Mesenchymal stem cell (in vitro differentiated cells and primary cell): ENCODE data around the gene IL18R1.

ENCODE experiments used
- DNase-seq: peaks from one replicate; pipeline ENCODE4 v3.0.0-alpha.2; 2013
- H2AFZ ChIP-seq: one replicate; pipeline ENCODE4 v1.6.1; 2013; ENCODE audit warnings: low read depth, mild to moderate bottlenecking, control low read depth, inconsistent platforms, low read length, moderate library complexity
- H2AK5ac ChIP-seq: 2 replicates; pipeline ENCODE4 v1.6.1; 2013; ENCODE audit warnings: low read length, moderate library complexity, mild to moderate bottlenecking, inconsistent platforms; ENCODE audit not compliant: severe bottlenecking
- H2BK120ac ChIP-seq: one replicate; pipeline ENCODE4 v1.6.1; 2013; ENCODE audit warnings: low read depth, mild to moderate bottlenecking, inconsistent platforms, low read length, moderate library complexity
- H2BK12ac ChIP-seq, 2 experiments: one replicate each; pipeline ENCODE4 v1.6.1; 2013; ENCODE audit warnings: inconsistent platforms in 2 of 2, low read length in 2 of 2, mild to moderate bottlenecking in 2 of 2, moderate library complexity in 2 of 2, control low read depth in 1 of 2
- H2BK15ac ChIP-seq: one replicate; pipeline ENCODE4 v1.6.1; 2013; ENCODE audit warnings: mild to moderate bottlenecking, low read depth, inconsistent platforms; ENCODE audit not compliant: poor library complexity, severe bottlenecking
- H2BK5ac ChIP-seq: 2 replicates; pipeline ENCODE4 v1.6.1; 2013; ENCODE audit warnings: low read depth, mild to moderate bottlenecking, low read length, control low read depth, inconsistent platforms; ENCODE audit not compliant: poor library complexity, severe bottlenecking
- H3K14ac ChIP-seq, 2 experiments: one replicate each; pipeline ENCODE4 v1.6.1; 2013; ENCODE audit warnings: inconsistent platforms in 2 of 2, low read length in 2 of 2, control low read depth in 1 of 2, mild to moderate bottlenecking in 1 of 2, moderate library complexity in 1 of 2
- H3K18ac ChIP-seq, 2 experiments: one replicate each; pipeline ENCODE4 v1.6.1; 2013; ENCODE audit warnings: inconsistent platforms in 2 of 2, low read length in 2 of 2, control low read depth in 1 of 2, low read depth in 1 of 2, mild to moderate bottlenecking in 1 of 2
- H3K23ac ChIP-seq, 2 experiments: one replicate each; pipeline ENCODE4 v1.6.1; 2013; ENCODE audit warnings: inconsistent platforms in 2 of 2, low read length in 2 of 2, mild to moderate bottlenecking in 2 of 2, moderate library complexity in 2 of 2, control low read depth in 1 of 2
- H3K27ac ChIP-seq: 2 replicates; pipeline ENCODE4 v1.5.1; 2013; ENCODE audit warnings: mild to moderate bottlenecking, moderate library complexity, low read length, control low read depth, inconsistent platforms; ENCODE audit not compliant: poor library complexity, severe bottlenecking
- H3K27me3 ChIP-seq, 2 experiments: 2 replicates each; pipeline versions ENCODE4 v1.6.1 to v1.7.0; 2013; ENCODE audit warnings: low read length in 2 of 2, mild to moderate bottlenecking in 2 of 2, moderate library complexity in 2 of 2, control low read depth in 1 of 2, inconsistent platforms in 1 of 2; ENCODE audit not compliant: control insufficient read depth in 1 of 2, insufficient read depth in 1 of 2
- H3K36me3 ChIP-seq, 2 experiments: 2 replicates each; pipeline versions ENCODE4 v1.6.1 to v1.7.0; 2013; ENCODE audit warnings: low read length in 2 of 2, control low read depth in 1 of 2, inconsistent platforms in 1 of 2, low read depth in 1 of 2, mild to moderate bottlenecking in 1 of 2; ENCODE audit not compliant: insufficient read depth in 2 of 2, control insufficient read depth in 1 of 2
- H3K4ac ChIP-seq, 2 experiments: one replicate each; pipeline ENCODE4 v1.6.1; 2013; ENCODE audit warnings: inconsistent platforms in 2 of 2, low read length in 2 of 2, mild to moderate bottlenecking in 2 of 2, moderate library complexity in 2 of 2, control low read depth in 1 of 2, low read depth in 1 of 2
- H3K4me1 ChIP-seq: 2 replicates; pipeline ENCODE4 v1.6.1; 2013; ENCODE audit warnings: low read depth, low read length, control low read depth; ENCODE audit not compliant: control insufficient read depth, insufficient read depth
- H3K4me2 ChIP-seq: 2 replicates; pipeline ENCODE4 v1.6.1; 2013; ENCODE audit warnings: low read length, mild to moderate bottlenecking, inconsistent platforms; ENCODE audit not compliant: poor library complexity, severe bottlenecking
- H3K4me3 ChIP-seq, 2 experiments: 2 replicates each; pipeline versions ENCODE4 v1.5.1 to v1.7.0; 2013; ENCODE audit warnings: low read length in 2 of 2, mild to moderate bottlenecking in 2 of 2, control low read depth in 1 of 2, low read depth in 1 of 2; ENCODE audit not compliant: insufficient read depth in 1 of 2
- H3K79me1 ChIP-seq: replicated peaks from 2 replicates; pipeline ENCODE4 v1.6.1; 2013; ENCODE audit warnings: mild to moderate bottlenecking, control low read depth, low read length, inconsistent platforms; ENCODE audit not compliant: poor library complexity, severe bottlenecking
- H3K9ac ChIP-seq: 2 replicates; pipeline ENCODE4 v1.7.0; 2013; ENCODE audit warnings: mild to moderate bottlenecking, low read length, moderate library complexity
- H3K9me3 ChIP-seq: 2 replicates; pipeline ENCODE4 v1.7.0; 2013; ENCODE audit warnings: mild to moderate bottlenecking, low read length; ENCODE audit not compliant: control insufficient read depth
- H4K8ac ChIP-seq: one replicate; pipeline ENCODE4 v1.6.1; 2013; ENCODE audit warnings: inconsistent platforms, mild to moderate bottlenecking, low read length, moderate library complexity
- H4K91ac ChIP-seq: one replicate; pipeline ENCODE4 v1.6.1; 2013; ENCODE audit warnings: mild to moderate bottlenecking, low read length, inconsistent platforms
- WGBS: methylation state at CpG from one replicate; pipeline ENCODE4 v1.1.7; 2013; ENCODE audit warnings: mixed read lengths; 5-methylcytosine and 5-hydroxymethylcytosine counted together

Gene IL18R1

DNA sequence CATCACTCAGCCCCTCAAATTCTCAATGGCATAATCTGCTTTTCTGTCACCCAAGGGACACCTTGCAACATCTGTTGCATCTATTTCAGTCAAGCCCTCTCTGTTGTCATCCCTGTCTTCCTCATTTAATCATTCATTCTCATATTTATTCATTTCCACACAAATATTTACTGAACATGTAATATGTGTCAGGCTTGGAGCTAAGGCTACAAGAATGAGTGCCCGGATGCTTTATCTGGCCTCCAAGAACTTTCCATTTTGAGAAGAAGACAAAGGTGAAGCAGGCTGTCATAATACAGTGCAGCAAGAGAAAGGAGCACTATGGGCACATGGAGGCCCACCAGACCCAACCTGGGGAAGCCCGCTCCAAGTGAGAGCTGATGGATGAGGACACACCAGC is 83.0 kb downstream of the IL18R1 start:
- no peak overlapping the region for H3K23ac ChIP-seq
- H3K9ac ChIP-seq = no peak overlapping the region
- no peak overlapping the region for H2AFZ ChIP-seq
- no peak overlapping the region for H2BK15ac ChIP-seq
- peak overlapping the region; percentile 26 to 95 for H2BK12ac ChIP-seq
- H3K4me1 ChIP-seq = no peaks in the 10 kb centered on the region
- H3K79me1 ChIP-seq = no peaks in the 10 kb centered on the region
- peak overlapping the region in 1 of 2 experiments; percentile 46 for H3K18ac ChIP-seq
- WGBS = 98% methylated on average over 2 of the region's 2 CpGs
- no peak overlapping the region for H2BK5ac ChIP-seq
- H3K27me3 ChIP-seq = peaks cover 0 to 11% of the 10 kb centered on the region in 2 experiments
- peak overlapping the region; percentile 54 for H2AK5ac ChIP-seq
- H3K4ac ChIP-seq = no peak overlapping the region
- H3K14ac ChIP-seq = no peak overlapping the region
- no peaks in the 10 kb centered on the region for H3K36me3 ChIP-seq
- no peak for DNase-seq
- no peak overlapping the region for H4K91ac ChIP-seq
- H4K8ac ChIP-seq = no peak overlapping the region
- H3K4me3 ChIP-seq = no peak overlapping the region
- no peaks in the 10 kb centered on the region for H3K9me3 ChIP-seq
- H3K4me2 ChIP-seq = no peak overlapping the region
- H3K27ac ChIP-seq = no peak overlapping the region
- no peak overlapping the region for H2BK120ac ChIP-seq

DNA sequence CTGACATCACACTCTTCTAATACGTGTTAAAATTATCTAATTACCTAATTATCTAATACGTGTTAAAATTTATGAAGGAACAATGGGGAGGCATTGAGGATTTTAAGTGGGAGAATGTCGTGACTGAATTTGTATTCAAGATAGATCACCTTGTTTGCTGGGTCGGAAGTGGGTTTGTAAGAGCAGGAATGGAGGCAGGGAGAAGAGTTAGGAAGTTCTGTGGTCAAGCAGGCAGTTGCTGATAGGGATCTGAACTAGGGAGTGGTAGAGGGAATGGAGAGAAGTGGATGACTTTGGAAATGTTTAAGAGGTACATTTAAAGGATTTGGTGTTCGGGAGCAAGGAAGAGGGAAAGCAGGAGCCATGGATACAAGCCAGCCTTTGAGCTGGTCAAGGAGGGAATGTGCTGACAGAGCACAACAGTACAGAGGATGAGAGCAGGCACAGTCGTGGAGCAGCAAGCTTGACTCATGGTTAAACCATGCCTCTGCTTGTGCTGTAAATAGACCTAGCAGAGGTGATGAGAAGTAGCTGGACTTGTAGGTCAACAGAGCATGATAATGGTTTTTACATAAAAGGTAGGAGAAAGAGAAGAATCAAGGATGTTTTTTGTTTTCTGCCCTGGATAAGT is 83.6 kb downstream of the IL18R1 start:
- Histone ChIP-seq H3K9ac (no peak overlapping the region), H3K4me3 (no peak overlapping the region), H3K4me1 (no peaks in the 10 kb centered on the region), H2AK5ac (no peak overlapping the region), H3K4me2 (no peak overlapping the region), H2BK120ac (no peak overlapping the region), H2BK12ac (peak overlapping the region in 1 of 2 experiments; percentile 95), H3K36me3 (no peaks in the 10 kb centered on the region), H3K4ac (no peak overlapping the region), H3K9me3 (no peaks in the 10 kb centered on the region), H4K91ac (no peak overlapping the region), H2BK5ac (no peak overlapping the region), H3K27ac (no peak overlapping the region), H3K79me1 (no peaks in the 10 kb centered on the region), H3K23ac (no peak overlapping the region), H3K18ac (no peak overlapping the region), H3K14ac (no peak overlapping the region), H3K27me3 (peaks cover 0 to 15% of the 10 kb centered on the region in 2 experiments), H4K8ac (no peak overlapping the region), H2BK15ac (no peak overlapping the region), H2AFZ (no peak overlapping the region)
- peak; percentile 85 for DNase-seq
- 38% methylated on average over 5 of the region's 6 CpGs for WGBS

DNA sequence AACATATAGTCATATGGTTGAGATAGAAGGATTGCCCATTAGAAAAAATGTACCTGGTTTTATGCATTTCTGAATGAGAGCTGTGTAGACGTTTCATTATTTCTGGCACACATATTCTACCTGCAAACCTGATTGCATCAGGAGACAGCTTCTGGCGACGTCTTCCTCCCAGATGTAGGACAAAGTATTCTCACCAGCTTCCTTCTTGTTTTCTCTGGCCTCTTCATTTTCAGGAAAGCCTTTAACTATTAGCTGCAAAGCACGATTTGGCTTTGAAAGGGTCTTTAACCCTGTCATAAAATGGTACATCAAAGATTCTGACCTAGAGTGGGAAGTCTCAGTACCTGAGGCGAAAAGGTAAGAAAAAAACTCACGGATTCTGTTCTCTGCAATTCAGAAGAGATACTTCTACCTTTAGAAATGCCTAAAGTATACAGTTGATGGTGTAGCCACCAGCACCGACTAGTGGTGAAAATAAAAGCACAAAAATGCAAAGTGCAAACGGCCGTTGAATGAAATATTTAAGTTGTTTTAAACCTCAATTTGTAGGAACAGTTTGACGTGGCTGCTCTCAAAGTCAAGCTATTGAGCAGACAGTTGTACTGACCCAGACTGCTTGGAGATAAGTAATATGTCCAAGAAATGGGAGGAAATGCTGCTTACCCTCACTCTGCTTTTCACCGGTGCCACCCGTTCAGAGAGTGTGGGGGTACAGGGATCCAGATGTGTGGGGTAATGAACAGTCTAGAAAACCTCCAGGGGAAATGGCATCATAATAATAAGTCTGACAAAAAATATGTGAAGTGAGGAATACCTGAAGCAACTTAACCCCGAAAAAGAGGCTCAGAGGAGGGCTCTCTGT is 87.6 kb downstream of the IL18R1 start:
- Histone ChIP-seq H3K14ac (no peak overlapping the region), H3K18ac (peak overlapping the region in 1 of 2 experiments; percentile 7), H3K4me2 (no peak overlapping the region), H3K9me3 (no peaks in the 10 kb centered on the region), H2BK120ac (no peak overlapping the region), H2AK5ac (no peak overlapping the region), H2BK15ac (no peak overlapping the region), H3K4me3 (no peak overlapping the region), H2BK12ac (no peak overlapping the region), H2AFZ (no peak overlapping the region), H3K4ac (no peak overlapping the region), H3K9ac (no peak overlapping the region), H2BK5ac (no peak overlapping the region), H3K23ac (no peak overlapping the region), H3K27ac (no peak overlapping the region), H4K91ac (no peak overlapping the region), H3K36me3 (no peaks in the 10 kb centered on the region), H3K27me3 (peaks cover 4 to 16% of the 10 kb centered on the region in 2 experiments), H3K4me1 (no peaks in the 10 kb centered on the region), H4K8ac (no peak overlapping the region), H3K79me1 (no peaks in the 10 kb centered on the region)
- 37% methylated on average over 11 of the region's 13 CpGs for WGBS
- DNase-seq = peak; percentile 59

DNA sequence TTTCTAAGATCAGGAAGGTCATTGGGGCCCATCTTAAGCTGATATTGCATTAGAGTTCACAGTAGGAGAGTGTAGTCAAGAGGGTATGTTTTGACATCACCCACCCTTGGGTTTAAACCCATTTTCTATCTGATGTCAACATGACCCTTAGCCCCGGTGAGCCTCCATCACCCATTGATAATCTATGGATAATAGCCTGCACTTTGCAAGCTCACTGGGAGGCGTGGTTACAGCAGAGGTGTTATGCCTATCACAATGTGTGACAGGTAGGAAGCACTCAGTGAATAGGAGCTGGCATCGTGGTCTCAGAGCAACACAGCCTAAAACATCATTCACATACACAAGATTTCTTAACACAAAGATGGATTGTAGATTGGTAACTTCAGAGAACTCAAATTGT is 88.6 kb downstream of the IL18R1 start:
- Histone ChIP-seq H3K4me3 (no peak overlapping the region), H3K9ac (no peak overlapping the region), H2AFZ (no peak overlapping the region), H3K4me1 (no peaks in the 10 kb centered on the region), H3K4ac (no peak overlapping the region), H3K36me3 (no peaks in the 10 kb centered on the region), H3K27ac (no peak overlapping the region), H2BK120ac (no peak overlapping the region), H2BK12ac (no peak overlapping the region), H2BK15ac (no peak overlapping the region), H4K91ac (no peak overlapping the region), H3K14ac (no peak overlapping the region), H3K4me2 (no peak overlapping the region), H3K23ac (no peak overlapping the region), H3K27me3 (peaks cover 4 to 16% of the 10 kb centered on the region in 2 experiments), H2BK5ac (no peak overlapping the region), H4K8ac (no peak overlapping the region), H3K9me3 (no peaks in the 10 kb centered on the region), H3K18ac (no peak overlapping the region), H2AK5ac (no peak overlapping the region), H3K79me1 (no peaks in the 10 kb centered on the region)
- DNase-seq = no peak
- no CpG with 5 or more reads among the region's 3 CpGs for WGBS
